HG03135 (cell line): Measurements from ENCODE around the gene HNRNPC.
"Not testable (repeated sequence)": the region's sequence is repeated elsewhere in the genome, so short reads cannot be mapped to it uniquely, and the experiment has no call there.

Source experiments
- ATAC-seq: cut with Tn5 transposase; IDR thresholded peaks from one replicate; pipeline ENCODE4 v1.9.1; 2021; ENCODE audit warnings: mild to moderate bottlenecking, moderate library complexity; ENCODE audit not compliant: unreplicated experiment

The HNRNPC gene

DNA sequence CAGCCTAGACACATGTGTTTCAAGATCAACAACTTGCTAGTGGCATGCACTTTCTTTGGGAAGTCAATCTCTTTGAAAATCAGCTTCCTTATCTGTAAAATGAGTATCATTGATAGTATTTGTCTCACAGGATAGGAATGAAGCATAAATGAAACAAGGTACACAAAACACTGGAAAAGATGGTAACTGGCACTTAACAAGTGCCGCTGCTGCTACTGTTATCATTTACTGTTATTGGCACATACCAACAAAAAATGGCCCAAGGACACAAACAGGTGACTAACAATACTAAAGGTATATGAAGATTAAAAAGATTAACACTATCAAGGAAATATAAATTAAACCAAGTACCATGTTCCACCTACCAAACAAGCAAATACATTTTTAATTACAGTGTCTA is 20.9 kb downstream of the HNRNPC start:
- ATAC-seq = no peak

DNA sequence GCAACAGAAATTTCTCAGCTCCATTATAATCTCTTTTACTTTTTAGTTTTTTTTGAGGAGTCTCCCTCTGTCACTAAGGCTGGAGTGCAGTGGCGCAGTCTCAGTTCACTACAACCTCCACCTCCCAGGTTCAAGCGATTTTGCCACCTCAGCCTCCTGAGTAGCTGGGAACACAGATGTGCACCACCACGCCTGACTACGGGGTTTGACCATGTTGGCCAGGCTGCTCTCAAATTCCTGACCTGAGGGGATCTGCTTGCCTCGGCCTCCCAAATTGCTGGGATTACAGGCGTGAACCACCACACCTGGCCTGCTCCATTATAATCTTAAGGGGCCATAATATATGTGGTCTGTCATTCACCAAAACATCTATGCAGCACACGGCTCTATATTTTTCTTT is 23.4 kb downstream of the HNRNPC start:
- ATAC-seq = no peak

DNA sequence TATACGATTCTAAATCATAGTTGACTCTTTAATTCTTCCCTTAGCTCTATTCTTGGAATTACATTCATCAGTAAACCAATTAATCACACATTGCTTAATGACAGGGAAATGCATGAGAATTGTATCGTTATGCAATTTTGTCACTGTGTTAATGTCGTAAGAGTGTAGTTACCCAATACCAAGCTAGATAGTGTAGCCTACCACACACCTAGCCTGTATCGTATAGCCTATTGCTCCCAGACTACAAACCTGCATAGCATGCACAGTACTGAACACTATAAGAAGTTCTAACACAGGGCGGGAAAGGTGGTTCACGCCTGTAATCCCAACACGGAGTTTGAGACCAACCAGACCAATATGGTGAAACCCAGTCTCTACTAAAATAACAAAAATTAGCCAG is 24.7 kb downstream of the HNRNPC start:
- no peak for ATAC-seq

DNA sequence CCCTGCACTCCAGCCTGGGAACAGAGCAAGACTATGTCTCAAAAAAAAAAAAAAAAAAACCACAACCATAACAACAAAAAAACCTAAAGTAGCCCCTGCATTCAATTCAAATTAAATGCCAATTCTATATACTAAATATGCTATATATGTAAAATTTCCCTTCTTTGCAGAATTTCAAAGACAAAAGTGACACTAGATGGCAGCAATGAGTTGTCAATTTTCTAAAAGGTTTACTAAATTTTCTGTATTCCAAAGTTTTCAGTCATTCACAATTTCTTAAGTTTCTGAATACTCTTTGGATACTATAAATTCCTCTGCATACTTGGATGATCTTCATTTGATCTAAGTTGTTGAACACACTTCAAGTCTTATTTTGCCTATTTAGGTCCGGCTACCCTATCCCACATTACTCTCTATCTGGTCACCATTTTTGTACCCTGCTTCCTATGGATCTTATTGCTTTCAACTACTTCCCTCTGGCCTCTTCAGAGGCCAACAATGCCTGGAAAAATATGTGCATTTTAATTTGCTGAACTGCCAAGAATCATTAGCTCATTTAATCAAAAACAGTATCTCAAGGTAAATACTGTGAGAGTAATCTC is 27.9 kb downstream of the HNRNPC start:
- ATAC-seq = no peak

DNA sequence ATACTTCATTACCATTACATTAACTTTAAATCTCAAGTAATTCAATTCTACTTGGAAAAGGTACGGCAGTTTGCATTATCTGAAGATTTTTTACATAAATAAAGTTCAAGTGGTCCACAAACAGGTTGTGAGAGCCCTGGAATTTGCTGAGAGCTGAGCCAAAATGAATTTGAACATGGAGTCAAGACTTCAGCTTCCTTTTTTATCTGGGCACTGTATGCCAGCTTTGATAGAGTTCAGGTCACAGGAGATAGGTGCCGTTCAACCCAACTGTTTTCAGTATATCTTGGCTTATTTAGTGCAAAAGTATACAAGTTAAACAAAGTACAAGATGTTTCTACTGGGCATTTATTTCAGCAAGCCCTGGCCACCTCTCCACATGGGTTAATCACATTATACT is 28.8 kb downstream of the HNRNPC start:
- no peak for ATAC-seq

DNA sequence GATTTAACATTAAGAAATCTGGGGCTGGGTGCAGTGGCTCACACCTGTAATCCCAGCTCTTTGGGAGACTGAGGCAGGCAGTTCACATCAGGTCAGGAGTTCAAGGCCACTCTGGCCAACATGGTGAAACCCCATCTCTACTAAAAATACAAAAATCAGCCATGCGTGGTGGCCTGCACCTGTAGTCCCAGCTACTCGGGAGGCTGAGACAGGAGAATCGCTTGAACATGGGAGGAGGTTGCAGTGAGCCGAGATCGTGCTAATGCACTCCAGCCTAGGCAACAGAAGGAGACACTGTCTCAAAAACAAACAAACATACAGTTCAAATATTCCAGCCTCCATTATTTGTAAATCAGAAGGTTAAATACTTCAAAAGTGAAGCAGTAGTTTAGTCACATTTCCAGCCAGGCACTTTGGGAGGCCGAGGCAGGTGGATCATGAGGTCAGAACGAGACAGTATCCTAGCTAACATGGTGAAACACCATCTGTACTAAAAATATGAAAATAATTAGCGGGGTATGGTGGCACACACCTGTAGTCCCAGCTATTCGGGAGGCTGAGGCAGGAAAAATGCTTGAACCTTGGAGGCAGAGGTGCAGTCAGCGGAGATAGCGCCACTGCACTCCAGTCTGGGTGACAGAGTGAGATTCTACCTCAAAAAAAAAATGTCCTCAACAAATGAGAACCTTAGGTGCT is 30.3 kb downstream of the HNRNPC start:
- no peak for ATAC-seq

DNA sequence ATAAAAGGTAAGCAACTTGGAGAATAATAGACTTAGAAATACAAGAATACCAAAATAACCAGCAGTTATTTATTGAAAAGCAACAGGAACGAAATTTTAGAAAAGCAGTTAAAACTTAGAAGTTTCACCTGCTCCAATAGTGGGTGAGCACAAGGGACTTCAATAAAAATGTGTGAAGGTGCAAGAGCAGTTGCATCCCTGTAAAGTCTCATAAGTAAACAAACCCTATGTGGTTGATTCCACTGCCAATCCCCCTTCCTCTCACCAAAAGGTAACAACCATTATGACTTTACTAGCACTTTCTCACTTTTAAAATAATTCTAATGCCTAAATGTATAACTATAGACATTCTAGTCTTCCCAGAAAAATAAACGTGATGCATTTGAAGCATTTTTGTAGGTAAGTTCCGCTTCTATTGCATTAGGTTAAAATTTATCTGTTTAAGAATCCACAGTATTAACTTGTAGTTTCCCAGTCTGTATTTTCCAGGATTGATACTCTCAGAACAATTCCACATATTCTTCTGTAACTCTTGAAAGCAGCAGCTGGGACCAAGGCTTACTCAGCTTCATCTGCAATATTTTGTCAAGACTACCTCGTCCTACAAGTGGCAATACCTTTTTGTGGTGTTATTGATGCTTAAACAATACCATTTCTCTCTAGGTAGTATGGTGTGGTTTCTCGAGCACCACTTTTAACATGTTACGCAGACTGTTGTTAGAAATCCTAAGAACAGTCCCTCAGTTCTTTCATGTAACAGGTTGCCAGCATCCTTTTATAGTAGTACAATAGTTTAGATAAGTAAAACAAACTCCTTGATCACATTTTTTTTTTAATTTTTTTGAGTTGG is 32.1 kb downstream of the HNRNPC start:
- no peak for ATAC-seq

DNA sequence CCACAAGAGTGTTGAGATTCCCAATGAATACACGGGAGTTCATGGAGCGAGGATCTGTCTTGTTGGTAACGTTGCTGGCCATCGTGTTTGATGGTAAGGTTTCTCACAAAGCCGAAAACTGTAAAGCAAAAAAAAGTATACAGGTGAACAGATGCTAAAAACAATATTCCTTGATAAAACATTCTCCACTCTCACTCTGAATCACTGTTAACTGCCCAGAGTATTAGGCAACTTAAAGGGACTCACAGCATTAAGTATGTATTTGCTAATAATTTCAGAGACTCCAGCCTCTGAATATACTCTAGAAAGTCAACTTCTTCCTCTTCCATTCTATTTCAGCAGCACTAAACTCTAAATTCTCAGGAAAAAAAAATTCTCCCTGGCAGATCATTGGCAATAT is 35.1 kb downstream of the HNRNPC start:
- no peak for ATAC-seq

DNA sequence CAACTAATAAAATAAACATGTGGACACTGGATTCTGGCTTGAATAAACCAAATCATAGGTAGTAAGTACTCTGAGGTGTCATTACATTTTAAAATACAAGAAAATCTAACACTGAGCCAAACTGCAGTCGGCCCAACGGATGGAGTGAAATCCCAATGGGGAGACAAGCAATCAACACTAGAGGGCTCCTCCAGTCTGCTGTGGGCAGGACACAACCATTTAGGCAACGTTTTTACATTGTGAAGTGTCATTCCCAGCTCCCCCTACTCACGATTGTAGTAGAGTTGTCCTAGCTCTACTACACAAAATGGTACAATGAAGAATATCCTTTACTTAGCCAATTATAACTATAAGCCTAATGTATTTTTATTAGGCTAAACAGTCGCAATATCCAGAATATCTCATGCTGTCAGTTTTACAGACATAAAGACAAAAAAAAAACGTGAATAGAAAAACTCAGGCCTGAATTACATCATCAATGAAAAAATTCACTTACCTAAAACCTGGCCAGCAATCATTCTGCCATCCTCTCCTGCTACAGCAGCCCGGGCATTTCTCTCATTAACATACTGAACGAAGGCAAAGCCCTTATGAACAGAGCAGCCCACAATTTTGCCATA is 35.7 kb downstream of the HNRNPC start:
- no peak for ATAC-seq

DNA sequence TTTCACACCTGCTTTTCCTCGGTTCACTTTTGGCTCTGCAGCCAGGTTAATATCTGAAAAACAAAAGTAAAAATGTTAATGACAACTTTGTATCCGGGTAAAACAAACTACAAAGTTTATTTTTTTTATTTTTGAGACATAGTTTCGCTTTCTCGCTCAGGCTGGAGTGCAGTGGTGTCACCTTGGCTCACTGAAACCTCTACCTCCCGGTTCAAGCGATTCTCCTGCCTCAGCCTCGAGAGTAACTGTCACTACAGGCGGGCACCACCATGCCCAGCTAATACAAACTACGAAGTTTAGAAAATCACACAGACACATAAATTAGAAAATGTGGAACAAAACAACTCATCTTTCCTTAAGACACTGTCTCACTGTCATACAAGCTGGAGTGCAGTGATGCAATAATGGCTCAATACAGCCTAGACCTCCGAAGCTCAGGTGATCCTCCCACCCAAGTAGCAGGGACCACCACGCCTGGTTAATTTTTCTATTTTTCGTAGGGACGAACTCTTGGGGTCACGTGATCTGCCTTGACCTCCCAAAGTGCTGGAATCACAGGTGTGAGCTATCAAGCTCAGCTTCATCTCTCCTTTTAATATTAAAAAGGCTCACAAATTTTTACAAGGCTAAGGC is 38.1 kb downstream of the HNRNPC start:
- ATAC-seq = no peak

DNA sequence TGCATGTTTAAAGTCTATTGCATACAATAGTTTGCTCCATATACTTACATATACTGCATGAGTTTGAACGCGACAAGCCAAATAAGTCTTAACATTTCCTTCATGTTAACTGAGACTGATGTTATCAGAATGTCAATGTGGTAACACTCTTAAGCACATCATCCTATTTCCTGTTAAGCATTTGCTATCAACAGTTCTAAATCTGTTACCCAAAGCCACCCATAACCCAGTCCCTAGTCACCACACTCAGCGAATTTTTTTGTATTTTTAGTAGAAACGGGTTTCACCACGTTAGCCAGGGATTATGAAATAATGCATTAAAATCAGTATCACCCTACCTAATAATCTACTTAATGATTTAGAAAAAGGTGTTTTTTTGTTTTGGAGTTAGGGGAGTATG is 39.4 kb downstream of the HNRNPC start:
- ATAC-seq = no peak

DNA sequence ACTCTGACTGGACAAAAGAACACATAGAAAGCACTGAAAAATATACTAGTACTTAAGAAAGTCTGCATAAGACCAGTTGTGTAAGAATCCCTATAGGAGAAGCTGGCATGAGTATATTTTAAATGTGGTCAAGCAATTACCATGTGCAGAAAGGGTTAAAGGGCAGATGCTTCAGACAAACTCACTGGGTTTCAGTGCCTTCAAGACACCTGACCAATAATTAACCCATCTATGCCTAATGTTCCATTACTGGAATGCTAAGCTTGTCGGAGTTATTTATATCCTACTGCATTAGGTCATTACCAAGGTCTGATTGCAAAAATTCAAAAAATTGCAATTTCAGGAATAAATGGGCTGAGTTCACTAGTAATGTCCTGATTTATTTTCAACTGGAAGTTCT is 41.3 kb downstream of the HNRNPC start:
- no peak for ATAC-seq

DNA sequence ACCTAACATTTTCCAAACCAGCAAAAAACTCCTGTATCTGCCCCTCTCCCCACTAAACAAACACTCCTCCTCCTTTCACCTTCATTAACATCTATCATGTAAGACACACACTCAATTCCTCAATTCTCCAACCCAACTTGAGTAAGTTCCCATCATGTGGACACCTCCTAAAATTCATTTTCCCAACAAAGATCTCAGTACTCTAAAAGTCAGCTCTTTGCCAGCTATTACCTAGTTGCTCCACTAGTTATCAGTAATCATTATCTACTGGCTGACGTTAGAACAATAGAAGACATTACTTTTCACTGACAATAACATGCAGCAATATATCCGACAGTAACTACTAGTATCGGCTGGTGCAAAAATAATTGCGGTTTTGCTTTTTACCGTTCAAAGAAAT is 42.1 kb downstream of the HNRNPC start:
- ATAC-seq = no peak

DNA sequence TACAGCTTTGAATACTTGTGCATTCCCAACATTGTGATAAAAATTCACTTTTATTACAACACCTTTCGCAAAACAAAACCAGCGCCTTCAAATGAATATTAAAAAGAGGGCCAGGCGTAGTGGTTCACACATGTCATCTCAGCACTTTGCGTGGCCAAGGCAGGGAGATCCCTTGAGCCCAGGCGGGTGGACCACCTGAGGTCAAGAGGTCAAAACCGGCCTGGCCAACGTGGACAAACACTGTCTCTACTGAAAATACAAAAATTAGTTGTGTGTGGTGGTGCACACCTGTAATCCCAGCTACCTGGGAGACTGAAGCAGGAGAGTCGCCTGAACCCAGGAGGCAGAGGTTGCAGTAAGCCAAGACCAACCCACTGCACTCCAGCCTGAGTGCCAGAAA is 42.8 kb downstream of the HNRNPC start:
- no peak for ATAC-seq

DNA sequence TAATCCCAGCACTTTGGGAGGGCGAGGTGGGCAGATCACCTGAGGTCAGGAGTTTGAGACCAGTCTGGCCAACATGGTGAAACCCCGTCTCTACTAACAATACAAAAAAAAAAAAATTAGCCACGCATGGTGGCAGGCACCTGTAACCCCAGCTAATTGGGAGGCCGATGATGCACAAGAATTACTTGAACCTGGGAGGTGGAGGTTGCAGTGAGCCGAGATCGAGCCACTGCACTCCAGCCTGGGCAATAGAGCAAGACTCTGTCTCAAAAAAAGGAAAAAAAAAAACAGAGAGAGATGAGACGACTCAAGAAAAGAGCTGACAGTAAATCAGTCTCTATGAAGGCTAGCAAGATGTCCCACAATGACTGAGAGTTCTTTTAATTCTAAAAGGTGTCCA is 44.1 kb downstream of the HNRNPC start:
- ATAC-seq = not testable (repeated sequence)

DNA sequence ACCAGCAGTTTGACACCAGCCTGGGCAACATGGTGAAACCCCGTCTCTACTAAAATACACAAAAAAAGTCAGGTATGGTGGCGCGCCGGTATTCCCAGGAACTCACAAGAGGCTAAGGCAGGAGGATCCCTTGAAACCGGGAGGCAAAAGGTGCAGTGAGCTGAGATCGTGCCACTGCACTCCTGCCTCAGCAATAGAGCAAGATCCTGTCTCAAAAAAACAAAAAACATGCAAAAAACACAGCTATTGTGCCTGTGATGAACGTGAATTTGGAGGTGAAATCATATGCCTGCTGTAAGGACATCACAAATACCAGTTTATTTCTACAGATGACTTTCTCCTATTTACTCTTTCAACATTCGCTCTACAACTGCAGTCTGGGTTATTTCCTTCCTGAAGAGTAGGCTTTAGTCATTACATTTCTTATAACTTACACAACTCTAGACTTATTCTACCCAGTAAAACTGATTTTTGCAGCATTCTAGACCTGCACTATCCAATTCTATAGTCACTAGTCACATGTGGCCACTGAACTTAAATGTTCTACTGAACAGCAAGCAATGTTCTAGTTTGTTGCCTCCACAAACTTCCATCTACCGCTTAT is 48.3 kb downstream of the HNRNPC start:
- ATAC-seq = no peak

DNA sequence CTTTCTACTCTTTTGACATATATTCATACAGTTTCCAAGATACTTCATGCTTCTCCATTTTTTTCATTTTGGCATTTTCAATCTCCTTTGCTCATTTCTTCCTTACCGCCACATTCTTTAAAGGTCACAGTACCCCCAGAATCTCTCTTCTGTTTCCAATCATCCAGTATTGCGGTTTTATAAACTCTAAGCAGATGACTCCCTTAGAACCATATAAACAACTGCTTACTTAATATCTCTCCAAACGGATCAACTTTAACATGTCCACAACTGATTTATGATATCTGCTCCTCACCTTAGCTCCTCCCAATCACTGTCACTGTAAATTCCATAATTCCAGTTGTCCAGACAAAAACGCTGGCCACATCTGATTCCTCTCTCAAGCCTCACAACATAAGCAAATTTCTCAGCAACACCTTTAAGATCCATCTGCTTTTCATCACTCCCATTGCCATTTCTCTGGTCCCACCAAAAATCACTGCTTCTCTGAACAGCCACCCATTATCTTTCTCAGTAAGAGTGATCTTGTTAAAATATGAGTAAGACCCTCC is 49.6 kb downstream of the HNRNPC start:
- no peak for ATAC-seq

DNA sequence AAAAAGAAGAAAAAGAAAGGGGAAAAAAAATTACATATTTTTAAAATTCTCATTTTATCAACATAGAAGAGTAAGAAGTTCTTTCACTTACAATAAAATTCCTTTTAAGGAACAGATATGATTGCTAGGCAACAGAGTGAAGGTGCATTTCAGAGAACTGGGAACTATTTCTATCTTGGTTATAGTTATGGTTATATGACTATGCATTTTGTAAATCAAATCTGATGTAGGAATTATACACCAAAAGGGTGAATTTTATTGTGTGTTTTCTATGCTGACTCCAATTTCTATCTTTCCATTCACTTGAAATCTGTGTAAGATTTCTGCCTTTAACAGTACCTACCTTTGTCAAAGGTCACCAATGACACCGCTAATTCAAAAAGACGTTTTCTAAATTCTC is 50.1 kb downstream of the HNRNPC start:
- no peak for ATAC-seq

DNA sequence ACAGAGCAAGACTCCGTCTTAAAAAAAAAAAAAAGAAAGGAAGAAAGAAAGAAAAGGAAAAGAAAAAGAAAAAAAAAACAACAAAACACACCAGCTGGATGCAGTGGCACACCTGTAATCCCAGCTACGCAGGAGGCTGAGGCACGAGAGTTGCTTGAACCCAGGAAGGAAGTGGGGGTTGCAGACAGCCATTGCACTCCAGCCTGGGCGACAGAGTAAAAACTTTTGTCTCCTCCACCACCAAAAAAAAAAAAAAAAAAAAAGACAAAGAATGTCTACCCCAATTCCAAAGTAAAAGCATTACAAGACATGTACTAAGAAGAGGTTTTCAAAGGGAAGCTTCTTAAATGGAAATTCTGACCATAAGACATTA is 53.4 kb downstream of the HNRNPC start:
- ATAC-seq = no peak

DNA sequence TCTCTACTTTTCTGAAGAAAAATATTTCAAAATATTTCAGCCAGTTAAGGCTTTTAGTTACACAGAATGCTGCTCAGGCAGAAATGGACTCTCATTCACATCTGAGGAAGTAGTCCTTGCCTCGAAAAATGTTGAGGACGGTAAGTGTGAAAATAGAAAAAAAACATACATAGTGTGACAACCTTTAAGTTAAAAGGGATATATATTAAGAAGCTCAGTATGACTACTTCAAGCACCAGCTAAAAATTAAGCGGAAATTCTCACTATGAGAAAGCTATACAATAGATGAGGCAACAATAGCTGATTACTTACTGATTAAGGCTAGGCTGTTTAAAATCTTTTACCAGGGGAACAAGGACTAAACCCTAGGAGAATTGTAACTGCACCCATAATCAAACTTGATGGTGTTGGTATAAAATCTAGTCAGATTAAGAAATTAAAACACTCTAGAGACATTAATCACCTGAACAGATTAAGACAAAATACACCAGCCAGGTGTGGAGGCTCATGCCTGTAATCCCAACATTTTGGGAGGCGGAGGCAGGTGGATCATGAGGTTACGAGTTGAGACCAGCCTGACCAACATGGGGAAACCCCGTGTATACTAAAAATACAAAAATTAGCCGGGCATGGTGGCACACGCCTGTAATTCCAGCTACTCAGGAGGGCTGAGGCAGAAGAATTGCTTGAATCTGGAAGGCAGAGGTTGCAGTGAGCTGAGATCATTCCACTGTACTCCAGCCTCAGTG is 53.9 kb downstream of the HNRNPC start:
- no peak for ATAC-seq
